GM18861 (cell line): Measurements from ENCODE around the gene THBS1.
A peak's percentile ranks its signal among the peaks of the same experiment; 100 is the strongest.

Experiments used
- ATAC-seq: cut with Tn5 transposase; IDR thresholded peaks from one replicate; pipeline ENCODE4 v1.9.1; 2021; ENCODE audit not compliant: unreplicated experiment

THBS1 gene

GRCh38 chr15:39573844-39574243 is 7.0 kb upstream of the THBS1 start:
- no peak for ATAC-seq

DNA sequence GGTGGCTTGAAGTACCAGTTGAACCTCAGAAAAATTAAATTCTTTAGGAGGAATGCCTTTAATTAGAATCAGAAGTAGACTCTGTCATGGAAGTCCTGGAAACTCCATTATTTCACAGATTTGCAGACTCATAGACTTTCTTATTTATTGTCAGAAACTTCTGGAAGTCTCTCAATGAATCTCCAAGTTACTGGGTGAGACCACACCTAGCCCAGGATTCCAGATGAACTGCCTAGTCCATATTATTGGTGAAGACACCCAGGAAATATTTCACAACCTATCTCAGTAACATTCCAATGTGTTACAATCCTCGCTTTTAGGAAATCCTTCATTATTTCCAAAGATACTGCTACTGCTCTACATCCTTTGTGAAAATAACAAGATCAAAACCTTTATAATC is 6.5 kb upstream of the THBS1 start:
- ATAC-seq = no peak

GRCh38 chr15:39575180-39575579 is 5.7 kb upstream of the THBS1 start:
- ATAC-seq = no peak

GRCh38 chr15:39578851-39579486 is 1.9 kb upstream of the THBS1 start:
- no peak for ATAC-seq

- no peak for ATAC-seq
Measured at GRCh38 chr15:39579487-39580116, 1.3 kb upstream of the THBS1 start.

DNA sequence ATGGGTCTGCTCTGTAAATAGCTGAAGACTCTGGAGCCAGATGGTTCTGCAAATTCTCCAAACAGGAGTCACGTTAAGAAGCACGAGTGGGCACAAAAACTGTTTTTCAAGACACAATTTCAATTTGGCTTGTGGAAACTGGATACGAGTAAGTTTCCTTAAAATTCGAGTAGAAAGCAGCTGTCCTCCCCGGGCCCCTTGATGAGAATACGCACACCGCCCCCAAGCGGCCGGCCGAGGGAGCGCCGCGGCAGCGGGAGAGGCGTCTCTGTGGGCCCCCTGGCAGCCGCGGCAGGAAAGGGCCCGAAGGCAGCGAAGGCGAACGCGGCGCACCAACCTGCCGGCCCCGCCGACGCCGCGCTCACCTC is 778 bp upstream of the THBS1 start:
- peak; percentile 52 for ATAC-seq

GRCh38 chr15:39581242-39581792 is 438 bp downstream of the THBS1 start:
- no peak for ATAC-seq

DNA sequence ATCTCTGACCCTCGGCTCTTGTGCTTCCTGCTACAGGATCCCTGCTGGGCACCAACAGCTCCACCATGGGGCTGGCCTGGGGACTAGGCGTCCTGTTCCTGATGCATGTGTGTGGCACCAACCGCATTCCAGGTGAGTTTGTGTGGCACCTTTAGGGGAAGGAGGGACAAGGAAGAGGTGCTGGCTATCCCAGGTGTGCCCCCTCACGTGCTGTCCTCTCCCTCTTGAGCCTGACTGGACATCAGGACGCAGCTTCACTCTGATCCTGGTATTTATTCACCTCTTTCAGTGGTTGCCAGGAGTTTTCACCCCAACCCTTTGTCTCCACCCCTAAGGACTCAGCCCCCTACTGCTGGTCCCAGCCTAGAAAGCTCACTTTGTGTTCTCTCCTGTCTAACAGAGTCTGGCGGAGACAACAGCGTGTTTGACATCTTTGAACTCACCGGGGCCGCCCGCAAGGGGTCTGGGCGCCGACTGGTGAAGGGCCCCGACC is 960 bp downstream of the THBS1 start:
- ATAC-seq = no peak

GRCh38 chr15:39582286-39582976 is 1.6 kb downstream of the THBS1 start:
- no peak for ATAC-seq

DNA sequence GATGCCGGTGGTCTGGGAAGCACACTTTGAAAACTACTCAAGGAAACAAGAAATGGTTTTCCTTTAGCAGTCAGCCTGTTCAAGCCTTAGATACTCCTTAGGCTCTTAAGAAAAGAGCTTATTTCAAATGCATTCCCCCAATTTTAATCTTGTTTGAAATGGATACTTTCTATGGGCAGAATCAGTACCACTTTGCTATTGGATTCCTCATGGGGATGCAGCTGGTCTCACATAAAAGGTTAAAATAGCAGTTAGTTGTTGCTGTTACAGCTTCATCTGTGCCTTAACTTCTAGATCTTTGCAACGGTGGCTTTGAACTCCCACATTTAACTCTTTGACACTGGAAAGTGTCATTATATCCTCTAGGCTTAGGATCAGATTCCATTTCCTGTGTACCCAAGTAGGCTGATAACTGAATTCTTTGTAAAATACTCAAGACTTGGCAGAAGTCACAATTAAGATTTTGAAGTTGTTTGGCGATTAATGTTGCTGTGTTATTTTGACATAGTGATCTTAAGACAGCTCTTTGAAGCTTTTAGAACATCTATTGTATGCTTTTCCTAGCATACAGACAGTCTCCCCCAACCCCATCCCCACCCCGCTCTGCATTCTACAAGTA is 2.2 kb downstream of the THBS1 start:
- no peak for ATAC-seq

- no peak for ATAC-seq
Measured at GRCh38 chr15:39583596-39584265, 2.9 kb downstream of the THBS1 start.

- ATAC-seq = no peak
Measured at GRCh38 chr15:39584266-39584659, 3.4 kb downstream of the THBS1 start.

DNA sequence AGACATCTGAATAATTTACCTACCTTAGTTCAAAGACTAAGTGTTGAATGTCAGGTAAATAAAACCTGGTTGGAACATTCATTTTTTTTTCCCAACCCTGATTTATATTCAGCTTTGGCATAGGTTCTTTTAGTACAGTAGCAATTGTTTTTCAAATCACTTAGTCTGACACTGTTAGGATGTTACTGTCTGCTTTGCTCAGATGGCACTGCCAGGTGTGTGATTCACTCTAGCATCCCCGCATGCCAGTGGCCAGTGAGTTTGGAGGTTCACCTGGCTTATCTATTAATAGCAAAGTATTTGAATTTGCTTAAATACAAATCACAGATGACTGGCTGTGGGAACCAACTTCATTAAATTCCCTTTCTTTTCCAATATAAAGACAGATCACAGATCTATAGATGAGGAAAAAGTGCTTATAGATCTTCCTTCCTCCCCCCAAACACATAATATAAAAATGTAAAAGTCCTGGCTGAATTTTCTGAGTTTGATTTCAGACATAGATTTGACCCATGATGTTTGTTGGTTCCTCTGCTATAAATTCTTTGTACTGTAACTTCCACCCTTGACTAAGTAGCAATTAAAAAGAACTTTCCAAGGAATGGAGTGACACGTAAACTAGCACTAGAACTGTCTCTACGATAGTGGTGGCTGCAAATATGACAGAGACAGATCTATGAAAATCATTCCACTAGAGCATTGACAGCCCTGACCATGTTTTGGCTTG is 3.9 kb downstream of the THBS1 start:
- ATAC-seq = no peak

DNA sequence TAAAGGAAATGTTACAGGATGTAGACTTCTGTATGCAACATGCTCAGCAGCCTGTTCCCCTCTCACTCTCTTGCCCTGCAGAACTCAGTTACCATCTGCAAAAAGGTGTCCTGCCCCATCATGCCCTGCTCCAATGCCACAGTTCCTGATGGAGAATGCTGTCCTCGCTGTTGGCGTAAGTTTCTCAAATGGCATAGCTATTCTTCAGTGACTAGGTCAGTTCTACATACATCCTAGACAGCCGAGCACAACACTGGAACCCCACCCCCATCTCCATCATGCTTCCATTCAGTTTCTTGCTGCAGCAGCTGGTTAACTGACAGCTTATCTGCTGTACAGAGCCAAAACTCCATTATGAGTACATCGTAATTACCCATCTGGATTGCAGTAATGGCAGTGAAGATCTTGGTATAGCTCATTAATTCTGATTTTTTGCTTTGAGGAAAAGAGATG is 4.5 kb downstream of the THBS1 start:
- no peak for ATAC-seq

DNA sequence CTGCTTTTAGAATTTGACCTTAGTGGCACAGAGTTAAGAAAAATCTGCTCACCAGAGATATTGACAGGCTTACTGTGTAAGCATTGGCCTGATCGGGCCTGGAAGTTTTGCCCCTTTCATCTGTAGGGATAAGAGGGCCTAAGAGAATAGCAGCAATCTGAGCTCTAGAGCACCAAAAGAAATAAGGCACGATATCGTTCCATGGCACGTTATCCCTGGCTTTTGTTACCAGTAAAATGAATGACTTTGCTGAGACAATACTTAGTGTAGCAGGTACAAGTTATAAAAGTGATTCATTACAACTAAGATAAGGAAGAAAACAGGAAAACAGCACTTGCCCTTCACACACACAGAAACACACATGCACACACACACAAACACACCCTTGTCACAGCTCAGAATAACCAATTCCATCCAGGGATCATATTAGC is 5.0 kb downstream of the THBS1 start:
- no peak for ATAC-seq

- ATAC-seq = no peak
Measured at GRCh38 chr15:39586387-39587095, 5.7 kb downstream of the THBS1 start.

GRCh38 chr15:39587096-39587721 is 6.3 kb downstream of the THBS1 start:
- ATAC-seq = no peak

GRCh38 chr15:39587731-39588530 is 7.1 kb downstream of the THBS1 start:
- no peak for ATAC-seq
